DOHH2 (cell line): ENCODE measurements around the gene CPZ.

ENCODE experiments used
- H3F3A ChIP-seq: fragments of 200-600 bp; sonication (generic), shearing (Covaris generic); 2 replicates; pipeline ENCODE4 v1.6.0; 2016; ENCODE audit warnings: antibody characterized with exemption, mild to moderate bottlenecking; ENCODE audit not compliant: control insufficient read depth, insufficient read depth
- H3K27ac ChIP-seq: fragments of 200-600 bp; sonication (generic); 2 replicates; pipeline ENCODE4 v1.5.1; 2014; ENCODE audit warnings: low read depth, mild to moderate bottlenecking, low read length, moderate library complexity
- H3K27me3 ChIP-seq: fragments of 200-600 bp; sonication (generic); 2 replicates; pipeline ENCODE4 v1.6.1; 2014; ENCODE audit warnings: mild to moderate bottlenecking, low read length, mixed read lengths; ENCODE audit not compliant: control insufficient read depth
- H3K36me3 ChIP-seq: fragments of 200-600 bp; sonication (generic); 2 replicates; pipeline ENCODE4 v1.6.1; 2014; ENCODE audit warnings: mild to moderate bottlenecking, low read length, moderate library complexity, mixed read lengths; ENCODE audit not compliant: control insufficient read depth
- H3K4me1 ChIP-seq: fragments of 200-600 bp; sonication (generic); 2 replicates; pipeline ENCODE4 v1.6.1; 2014; ENCODE audit warnings: mild to moderate bottlenecking, low read length, mixed read lengths; ENCODE audit not compliant: control insufficient read depth
- H3K4me2 ChIP-seq: fragments of 200-600 bp; sonication (generic); 2 replicates; pipeline ENCODE4 v1.6.0; 2014; ENCODE audit warnings: mild to moderate bottlenecking, low read length, moderate library complexity
- H3K4me3 ChIP-seq: fragments of 200-600 bp; sonication (generic); 2 replicates; pipeline ENCODE4 v1.5.1; 2014; ENCODE audit warnings: mild to moderate bottlenecking, low read length, mixed read lengths
- H3K79me2 ChIP-seq: fragments of 200-600 bp; sonication (generic); 2 replicates; pipeline ENCODE4 v1.6.1; 2014; ENCODE audit warnings: mild to moderate bottlenecking, low read length, mixed read lengths; ENCODE audit not compliant: control insufficient read depth
- H3K9me2 ChIP-seq: fragments of 200-600 bp; sonication (generic); replicated peaks from 2 replicates; pipeline ENCODE4 v1.6.1; 2014; ENCODE audit warnings: mild to moderate bottlenecking, low read length, mixed read lengths; ENCODE audit not compliant: control insufficient read depth
- H3K9me3 ChIP-seq: fragments of 200-600 bp; sonication (generic); 2 replicates; pipeline ENCODE4 v1.6.1; 2014; ENCODE audit warnings: antibody characterized with exemption, low read length, mixed read lengths; ENCODE audit not compliant: control insufficient read depth, insufficient read depth
- H4K20me1 ChIP-seq: fragments of 200-600 bp; sonication (generic); 2 replicates; pipeline ENCODE4 v1.6.0; 2014; ENCODE audit warnings: low read depth, mild to moderate bottlenecking, antibody characterized with exemption, low read length, moderate library complexity; ENCODE audit not compliant: control insufficient read depth, insufficient read depth
- EZH2phosphoT487 ChIP-seq: fragments of 200-600 bp; sonication (generic); IDR thresholded peaks from 2 replicates; pipeline ENCODE4 v1.6.1; 2017; ENCODE audit warnings: borderline replicate concordance, mild to moderate bottlenecking, antibody characterized with exemption, low read length, moderate library complexity, mixed read lengths
- TF ChIP-seq, protein P1 (sequence below): fragments of 200-600 bp; sonication (generic); IDR thresholded peaks from one replicate; pipeline ENCODE4 v1.5.1; 2014; ENCODE audit warnings: antibody characterized with exemption, mild to moderate bottlenecking, low read depth, low read length; ENCODE audit not compliant: poor library complexity, severe bottlenecking

The CPZ gene

DNA sequence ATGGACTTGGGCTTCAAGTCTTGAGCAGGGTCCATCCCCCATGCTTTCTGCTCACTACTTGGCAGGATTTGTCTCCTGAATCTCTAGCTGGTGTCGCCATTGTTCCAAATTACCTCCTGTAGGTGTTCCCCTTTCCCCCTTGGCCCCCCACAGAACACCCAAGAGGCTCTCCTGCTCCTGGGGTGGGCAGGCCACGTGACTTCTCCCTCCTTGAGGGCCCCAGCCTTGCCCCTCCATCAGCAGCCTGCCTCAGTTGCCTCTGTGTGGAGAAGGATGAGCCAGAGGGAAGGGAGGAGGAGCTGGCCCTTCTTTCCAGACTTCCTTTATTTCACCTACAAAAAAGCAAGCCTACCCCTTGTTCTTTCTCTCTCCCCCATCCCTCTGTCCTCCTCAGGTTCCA is 10.5 kb upstream of the CPZ start:
- H4K20me1 ChIP-seq = no peaks in the 10 kb centered on the region
- no peak overlapping the region for H3K4me3 ChIP-seq
- H3K9me2 ChIP-seq = no peaks in the 10 kb centered on the region
- TF ChIP-seq, protein P1, sequence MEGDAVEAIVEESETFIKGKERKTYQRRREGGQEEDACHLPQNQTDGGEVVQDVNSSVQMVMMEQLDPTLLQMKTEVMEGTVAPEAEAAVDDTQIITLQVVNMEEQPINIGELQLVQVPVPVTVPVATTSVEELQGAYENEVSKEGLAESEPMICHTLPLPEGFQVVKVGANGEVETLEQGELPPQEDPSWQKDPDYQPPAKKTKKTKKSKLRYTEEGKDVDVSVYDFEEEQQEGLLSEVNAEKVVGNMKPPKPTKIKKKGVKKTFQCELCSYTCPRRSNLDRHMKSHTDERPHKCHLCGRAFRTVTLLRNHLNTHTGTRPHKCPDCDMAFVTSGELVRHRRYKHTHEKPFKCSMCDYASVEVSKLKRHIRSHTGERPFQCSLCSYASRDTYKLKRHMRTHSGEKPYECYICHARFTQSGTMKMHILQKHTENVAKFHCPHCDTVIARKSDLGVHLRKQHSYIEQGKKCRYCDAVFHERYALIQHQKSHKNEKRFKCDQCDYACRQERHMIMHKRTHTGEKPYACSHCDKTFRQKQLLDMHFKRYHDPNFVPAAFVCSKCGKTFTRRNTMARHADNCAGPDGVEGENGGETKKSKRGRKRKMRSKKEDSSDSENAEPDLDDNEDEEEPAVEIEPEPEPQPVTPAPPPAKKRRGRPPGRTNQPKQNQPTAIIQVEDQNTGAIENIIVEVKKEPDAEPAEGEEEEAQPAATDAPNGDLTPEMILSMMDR = no peak
- no peak for TF ChIP-seq EZH2phosphoT487
- H3K27me3 ChIP-seq = no peaks in the 10 kb centered on the region
- no peaks in the 10 kb centered on the region for H3K79me2 ChIP-seq
- no peaks in the 10 kb centered on the region for H3K36me3 ChIP-seq
- H3F3A ChIP-seq = no peaks in the 10 kb centered on the region
- H3K27ac ChIP-seq = no peak overlapping the region
- no peaks in the 10 kb centered on the region for H3K9me3 ChIP-seq
- H3K4me1 ChIP-seq = no peaks in the 10 kb centered on the region
- no peak overlapping the region for H3K4me2 ChIP-seq

DNA sequence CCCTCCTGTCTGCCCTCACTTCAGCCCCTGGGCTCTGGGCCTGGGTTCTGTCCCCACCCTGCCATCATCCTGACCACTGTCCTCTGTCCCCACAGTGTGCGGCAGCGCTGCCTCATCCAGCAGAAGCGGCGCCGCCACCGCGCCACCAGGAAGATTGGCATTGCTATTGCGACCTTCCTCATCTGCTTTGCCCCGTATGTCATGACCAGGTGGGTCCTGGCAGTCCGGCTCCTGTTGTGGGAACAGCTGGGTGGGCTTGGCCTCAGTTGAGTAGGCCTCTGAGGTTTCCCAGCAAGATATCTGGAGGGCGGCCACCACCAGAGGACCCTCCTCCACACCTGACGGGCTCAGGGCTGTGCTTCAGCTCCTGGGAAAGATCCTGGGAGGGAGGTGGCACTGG is 10.1 kb upstream of the CPZ start:
- TF ChIP-seq, protein P1 = no peak
- no peak for TF ChIP-seq EZH2phosphoT487
- Histone ChIP-seq H3K27me3 (no peaks in the 10 kb centered on the region), H3K4me2 (no peak overlapping the region), H3K4me3 (no peak overlapping the region), H4K20me1 (no peaks in the 10 kb centered on the region), H3K4me1 (no peaks in the 10 kb centered on the region), H3K79me2 (no peaks in the 10 kb centered on the region), H3K36me3 (no peaks in the 10 kb centered on the region), H3K27ac (no peak overlapping the region), H3K9me3 (no peaks in the 10 kb centered on the region), H3K9me2 (no peaks in the 10 kb centered on the region), H3F3A (no peaks in the 10 kb centered on the region)

DNA sequence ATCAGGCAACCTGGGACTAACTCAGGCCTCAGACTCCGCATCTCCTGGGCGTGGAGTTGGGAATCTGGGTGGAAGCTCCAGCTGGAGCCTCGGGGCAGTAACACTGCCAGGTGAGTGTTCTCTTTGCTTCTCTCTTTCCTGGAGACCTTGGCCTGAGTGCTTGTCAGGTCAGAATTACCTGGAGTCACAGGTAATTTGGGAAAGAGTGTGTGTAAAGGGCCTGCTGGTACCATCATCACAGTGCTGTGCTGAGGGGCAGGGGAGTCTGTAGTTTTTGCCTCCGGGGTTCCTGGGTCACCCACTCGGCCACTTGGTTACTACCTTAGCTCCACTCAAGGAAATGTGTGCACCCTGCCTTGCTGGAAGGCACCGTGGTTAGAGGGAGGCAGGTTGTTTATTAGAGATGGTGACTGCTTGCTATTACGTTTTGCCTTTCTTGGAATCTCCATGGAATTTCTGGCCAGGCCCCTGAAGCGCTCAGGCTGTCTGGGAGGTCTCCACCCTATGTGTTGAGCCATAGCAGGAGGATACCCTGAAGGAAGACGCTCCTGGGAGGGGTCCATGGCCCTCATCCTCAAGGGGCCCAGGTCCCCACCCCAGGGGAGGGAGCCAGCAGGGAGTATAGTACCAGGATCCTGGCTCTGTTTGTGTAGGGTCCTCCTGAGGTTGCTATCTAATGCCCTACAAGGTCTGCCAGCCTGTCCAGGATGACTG is 9.5 kb upstream of the CPZ start:
- TF ChIP-seq, protein P1 = no peak
- no peak for TF ChIP-seq EZH2phosphoT487
- no peaks in the 10 kb centered on the region for H3K9me2 ChIP-seq
- H3F3A ChIP-seq = no peaks in the 10 kb centered on the region
- no peak overlapping the region for H3K4me3 ChIP-seq
- H3K79me2 ChIP-seq = no peaks in the 10 kb centered on the region
- no peaks in the 10 kb centered on the region for H3K4me1 ChIP-seq
- H3K27ac ChIP-seq = no peak overlapping the region
- H3K4me2 ChIP-seq = no peak overlapping the region
- H3K9me3 ChIP-seq = no peaks in the 10 kb centered on the region
- no peaks in the 10 kb centered on the region for H4K20me1 ChIP-seq
- H3K36me3 ChIP-seq = no peaks in the 10 kb centered on the region
- H3K27me3 ChIP-seq = no peaks in the 10 kb centered on the region
